GM23338 (cell line): ENCODE measurements around the gene CNTNAP5.

ENCODE experiments used
- CREB1 ChIP-seq: fragments of 250-450 bp; sonication (Bioruptor Pico); IDR thresholded peaks from 2 replicates; pipeline ENCODE4 v1.5.0; 2020; ENCODE audit warnings: low read depth, mild to moderate bottlenecking, moderate library complexity
- CTCF ChIP-seq, 2 experiments: fragments of 200-600 bp in 1 of 2; sonication (generic) in 1 of 2; conservative IDR thresholded peaks; 2 replicates each; pipeline versions ENCODE4 v1.5.1 to v1.6.1; 2016 to 2017; ENCODE audit warnings: antibody characterized with exemption in 2 of 2, low read depth in 2 of 2, mild to moderate bottlenecking in 2 of 2, moderate library complexity in 1 of 2
- ETS1 ChIP-seq: IDR thresholded peaks from 2 replicates; pipeline ENCODE4 v1.6.1; 2016; ENCODE audit warnings: antibody characterized with exemption
- EZH2 ChIP-seq: fragments of 200-600 bp; sonication (generic); IDR thresholded peaks from one replicate; pipeline ENCODE4 v1.8.0; 2017; ENCODE audit warnings: antibody characterized with exemption, mild to moderate bottlenecking, low read depth; ENCODE audit not compliant: unreplicated experiment
- EZH2phosphoT487 ChIP-seq: fragments of 200-600 bp; sonication (generic); IDR thresholded peaks from one replicate; pipeline ENCODE4 v1.8.1; 2018; ENCODE audit warnings: antibody characterized with exemption; ENCODE audit not compliant: unreplicated experiment
- JUNB ChIP-seq: IDR thresholded peaks from one replicate; pipeline ENCODE4 v1.6.1; 2016; ENCODE audit warnings: antibody characterized with exemption; ENCODE audit not compliant: unreplicated experiment
- NANOG ChIP-seq: IDR thresholded peaks from 2 replicates; pipeline ENCODE4 v1.6.1; 2016; ENCODE audit warnings: antibody characterized with exemption, borderline replicate concordance
- POLR2AphosphoS5 ChIP-seq: IDR thresholded peaks from 2 replicates; pipeline ENCODE4 v1.6.1; 2016; ENCODE audit warnings: antibody characterized with exemption, low read depth
- REST ChIP-seq: IDR thresholded peaks from one replicate; pipeline ENCODE4 v1.6.1; 2018; ENCODE audit warnings: antibody characterized with exemption; ENCODE audit not compliant: unreplicated experiment
- STAT1 ChIP-seq: IDR thresholded peaks from one replicate; pipeline ENCODE4 v1.6.1; 2016; ENCODE audit warnings: antibody characterized with exemption; ENCODE audit not compliant: unreplicated experiment
- ZNF331 ChIP-seq: fragments of 250-450 bp; sonication (Bioruptor Pico); IDR thresholded peaks from 2 replicates; pipeline ENCODE4 v1.5.0; 2020; ENCODE audit warnings: low read depth, mild to moderate bottlenecking, moderate library complexity
- ZNF462 ChIP-seq: fragments of 250-450 bp; sonication (Bioruptor Pico); IDR thresholded peaks from 2 replicates; pipeline ENCODE4 v1.5.0; 2020; ENCODE audit warnings: mild to moderate bottlenecking, moderate library complexity

- TF ChIP-seq EZH2: no peak
- TF ChIP-seq POLR2AphosphoS5: no peak
- no peak for TF ChIP-seq CTCF (conservative IDR thresholded peaks at IDR 0.05; ENCODE audit: low read depth in 2 of 2)
- no peak for TF ChIP-seq EZH2phosphoT487
- no peak for TF ChIP-seq ZNF462 (CRISPR knock-in tag)
- TF ChIP-seq CREB1: no peak
- TF ChIP-seq JUNB: no peak
- no peak for TF ChIP-seq NANOG
- TF ChIP-seq REST: no peak
- no peak for TF ChIP-seq ETS1
- no peak for TF ChIP-seq ZNF331 (CRISPR knock-in tag)
- no peak for TF ChIP-seq STAT1
Observed at GRCh38 chr2:124162256-124162655, 137.2 kb downstream of the CNTNAP5 start.
